HG03039 (cell line): ENCODE data around the gene KRT25.

ENCODE experiments used
- ATAC-seq: cut with Tn5 transposase; IDR thresholded peaks from one replicate; pipeline ENCODE4 v1.9.1; 2021; ENCODE audit warnings: mild to moderate bottlenecking, moderate library complexity; ENCODE audit not compliant: unreplicated experiment

The KRT25 gene

GRCh38 chr17:40699371-40699770 is 55.8 kb downstream of the KRT25 start:
- no peak for ATAC-seq
